ENCODE results near the gene TXNRD3.

DNA sequence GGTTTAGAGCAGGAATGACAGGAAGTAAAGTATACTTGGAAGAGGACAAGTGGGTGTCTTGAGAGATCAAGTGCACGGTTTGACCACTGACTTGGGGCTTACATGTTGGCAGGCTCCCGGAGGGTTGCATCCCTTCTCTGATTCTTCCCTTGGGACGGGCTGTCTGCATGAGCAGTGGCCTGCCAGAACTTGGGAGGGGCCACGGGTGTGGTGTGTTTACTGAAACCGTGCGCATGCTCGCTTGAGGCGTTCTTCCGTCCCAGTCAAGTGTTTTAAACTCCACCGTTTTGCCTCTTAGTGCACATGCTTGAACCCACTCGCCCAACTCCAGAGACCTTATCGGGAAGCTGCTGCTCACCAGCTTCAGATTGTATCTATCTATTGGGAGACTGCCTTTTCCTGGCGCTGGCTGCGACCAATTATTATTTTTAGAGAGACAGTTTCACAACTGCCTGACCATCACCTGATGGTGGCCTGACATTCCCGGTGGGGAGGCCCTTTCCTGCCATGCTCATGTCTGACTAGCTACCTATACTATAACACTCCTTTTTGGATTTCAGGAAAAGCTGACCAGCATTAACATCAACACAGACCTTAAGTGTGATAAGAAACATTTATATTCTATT is 81.3 kb downstream of the TXNRD3 start:
- TF ChIP-seq CTCF (conservative IDR thresholded peaks at IDR 0.05) (no peak), EZH2 (IDR thresholded peaks at IDR 0.05; ENCODE audit: low read depth) (no peak)

All from PC-9 (cell line).